B cell (primary cell): ENCODE data around the gene SNAPC3.

Experiments used
- EZH2 ChIP-seq: IDR thresholded peaks from 2 replicates; pipeline ENCODE4 v1.6.1; 2012; ENCODE audit warnings: borderline replicate concordance, low read depth, mild to moderate bottlenecking, moderate library complexity, low read length; ENCODE audit not compliant: insufficient read depth, poor library complexity, severe bottlenecking
- TF ChIP-seq, protein P1 (sequence below): fragments of 200-600 bp; IDR thresholded peaks from one replicate; pipeline ENCODE4 v1.8.0; 2022; ENCODE audit warnings: antibody characterized with exemption, mild to moderate bottlenecking

DNA sequence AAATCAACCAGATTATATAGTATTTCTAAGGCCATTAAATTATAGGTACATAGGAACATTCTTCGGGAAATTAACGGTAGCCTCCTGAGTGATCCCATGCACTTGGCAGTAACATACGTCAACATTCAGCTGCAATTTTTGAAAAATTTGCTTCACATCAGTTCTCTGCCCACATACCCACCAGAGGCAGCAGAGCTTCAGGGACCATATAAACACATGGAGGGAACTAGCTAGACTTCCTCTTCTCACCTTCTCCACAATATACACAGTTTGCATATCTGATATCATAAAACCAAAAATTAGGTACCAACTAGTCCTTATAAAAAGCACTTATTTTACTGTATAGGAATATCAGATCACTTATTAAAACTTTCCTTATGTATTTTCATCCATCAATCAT is 83.2 kb downstream of the SNAPC3 start:
- TF ChIP-seq, protein P1, sequence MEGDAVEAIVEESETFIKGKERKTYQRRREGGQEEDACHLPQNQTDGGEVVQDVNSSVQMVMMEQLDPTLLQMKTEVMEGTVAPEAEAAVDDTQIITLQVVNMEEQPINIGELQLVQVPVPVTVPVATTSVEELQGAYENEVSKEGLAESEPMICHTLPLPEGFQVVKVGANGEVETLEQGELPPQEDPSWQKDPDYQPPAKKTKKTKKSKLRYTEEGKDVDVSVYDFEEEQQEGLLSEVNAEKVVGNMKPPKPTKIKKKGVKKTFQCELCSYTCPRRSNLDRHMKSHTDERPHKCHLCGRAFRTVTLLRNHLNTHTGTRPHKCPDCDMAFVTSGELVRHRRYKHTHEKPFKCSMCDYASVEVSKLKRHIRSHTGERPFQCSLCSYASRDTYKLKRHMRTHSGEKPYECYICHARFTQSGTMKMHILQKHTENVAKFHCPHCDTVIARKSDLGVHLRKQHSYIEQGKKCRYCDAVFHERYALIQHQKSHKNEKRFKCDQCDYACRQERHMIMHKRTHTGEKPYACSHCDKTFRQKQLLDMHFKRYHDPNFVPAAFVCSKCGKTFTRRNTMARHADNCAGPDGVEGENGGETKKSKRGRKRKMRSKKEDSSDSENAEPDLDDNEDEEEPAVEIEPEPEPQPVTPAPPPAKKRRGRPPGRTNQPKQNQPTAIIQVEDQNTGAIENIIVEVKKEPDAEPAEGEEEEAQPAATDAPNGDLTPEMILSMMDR, result peak; percentile 63
- no peak for TF ChIP-seq EZH2
